Activated T-helper 1 cell treated with anti-CD3 and anti-CD28 coated beads, Interleukin-12 subunit alpha, Interleukin-12 subunit beta, Interleukin-2, Interleukin-4 antibody, amounts not matched to agents 30 ng/mL and 10 ng/mL and 1 ng/mL, durations not matched to agents 14 hours and 24 hours and 36 hours (primary cell): ENCODE results near the gene TIMP2. TPM values are rescaled to one million over a fixed set of nuclear protein-coding genes. Genes with fewer than 3 reads are reported as not detected.

Experiments used
- DNase-seq: peaks from one replicate; pipeline ENCODE4 v3.0.0; 2021; ENCODE audit warnings: low spot score
- H3K27ac Mint-ChIP-seq: one replicate; pipeline ENCODE4 v1.8.0; 2021; ENCODE audit warnings: mild to moderate bottlenecking, mixed read lengths
- H3K27me3 Mint-ChIP-seq: one replicate; pipeline ENCODE4 v1.8.0; 2022; ENCODE audit warnings: mild to moderate bottlenecking, moderate library complexity, mixed read lengths; ENCODE audit not compliant: insufficient read depth
- H3K36me3 Mint-ChIP-seq: one replicate; pipeline ENCODE4 v1.8.0; 2021; ENCODE audit warnings: low read depth, mixed read lengths
- H3K4me1 Mint-ChIP-seq: one replicate; pipeline ENCODE4 v1.8.0; 2021; ENCODE audit warnings: low read depth, mixed read lengths
- H3K4me3 Mint-ChIP-seq: one replicate; pipeline ENCODE4 v1.8.0; 2021; ENCODE audit warnings: mild to moderate bottlenecking, moderate library complexity, mixed read lengths
- H3K9me3 Mint-ChIP-seq: one replicate; pipeline ENCODE4 v1.8.0; 2021; ENCODE audit warnings: mixed read lengths
- intact Hi-C: fragments of 100-400 bp; cut with micrococcal nuclease; formaldehyde crosslinking; loops from one replicate; pipeline ENCODE4 v1.15.1; 2024
- total RNA-seq: library from RNA; stranded (reverse); gene quantifications from 2 replicates; pipeline ENCODE4 v1.2.3, GENCODE V29; 2022

The TIMP2 gene
- total RNA-seq, 1 donor from 2014 or later, result 1.1 TPM

- intact Hi-C loops, result loop anchor here (2.0 kb wide), 1 partner anchor 111 kb away; no protein-coding TSS in a partner anchor
- H3K4me1 Mint-ChIP-seq, result peaks cover 61% of the 10 kb centered on the region
- peaks cover 76% of the 10 kb centered on the region for H3K36me3 Mint-ChIP-seq
- peak overlapping the region; percentile 91 for H3K27ac Mint-ChIP-seq
- no peaks in the 10 kb centered on the region for H3K27me3 Mint-ChIP-seq
- DNase-seq, result no peak
- no peaks in the 10 kb centered on the region for H3K9me3 Mint-ChIP-seq
- H3K4me3 Mint-ChIP-seq, result peak overlapping the region; percentile 74
Observed at GRCh38 chr17:78819806-78820792, 105.1 kb downstream of the TIMP2 start.

- peak overlapping the region; percentile 91 for H3K27ac Mint-ChIP-seq
- no peaks in the 10 kb centered on the region for H3K27me3 Mint-ChIP-seq
- intact Hi-C loops, result loop anchor here (2.0 kb wide), 1 partner anchor 111 kb away; no protein-coding TSS in a partner anchor
- H3K4me1 Mint-ChIP-seq, result peaks cover 56% of the 10 kb centered on the region
- peak overlapping the region; percentile 74 for H3K4me3 Mint-ChIP-seq
- H3K9me3 Mint-ChIP-seq, result no peaks in the 10 kb centered on the region
- no peak for DNase-seq
- peaks cover 72% of the 10 kb centered on the region for H3K36me3 Mint-ChIP-seq
Observed at GRCh38 chr17:78819402-78819801, 105.8 kb downstream of the TIMP2 start.

- Mint-ChIP-seq H3K27ac (peak overlapping the region; percentile 91), H3K36me3 (peaks cover 74% of the 10 kb centered on the region), H3K27me3 (no peaks in the 10 kb centered on the region), H3K4me1 (peaks cover 53% of the 10 kb centered on the region), H3K9me3 (no peaks in the 10 kb centered on the region), H3K4me3 (peak overlapping the region; percentile 74)
- intact Hi-C loops, result loop anchor here (2.0 kb wide), 1 partner anchor 110 kb away; no protein-coding TSS in a partner anchor
- DNase-seq, result peak; percentile 64
Observed at GRCh38 chr17:78818932-78819331, 106.3 kb downstream of the TIMP2 start.

- H3K36me3 Mint-ChIP-seq, result peaks cover 73% of the 10 kb centered on the region
- intact Hi-C loops, result loop anchor here (2.0 kb wide), 1 partner anchor 109 kb away; no protein-coding TSS in a partner anchor
- DNase-seq, result no peak
- peaks cover 55% of the 10 kb centered on the region for H3K4me1 Mint-ChIP-seq
- H3K27me3 Mint-ChIP-seq, result no peaks in the 10 kb centered on the region
- H3K4me3 Mint-ChIP-seq, result peak overlapping the region; percentile 74
- no peaks in the 10 kb centered on the region for H3K9me3 Mint-ChIP-seq
- peak overlapping the region; percentile 91 for H3K27ac Mint-ChIP-seq
Observed at GRCh38 chr17:78818152-78818846, 106.9 kb downstream of the TIMP2 start.

GRCh38 chr17:78817123-78817522, 108.1 kb downstream of the TIMP2 start:
- Mint-ChIP-seq H3K9me3 (no peaks in the 10 kb centered on the region), H3K4me3 (peak overlapping the region; percentile 40), H3K27ac (peak overlapping the region; percentile 80), H3K4me1 (peaks cover 63% of the 10 kb centered on the region), H3K36me3 (peaks cover 73% of the 10 kb centered on the region), H3K27me3 (no peaks in the 10 kb centered on the region)
- intact Hi-C loops, result loop anchor here (1.0 to 2.0 kb wide), 4 partner anchors 12 to 69 kb away; partner anchors contain the start of genes CYTH1 and USP36
- peak; percentile 77 for DNase-seq

- no peak overlapping the region for H3K27ac Mint-ChIP-seq
- H3K9me3 Mint-ChIP-seq, result no peaks in the 10 kb centered on the region
- H3K27me3 Mint-ChIP-seq, result no peaks in the 10 kb centered on the region
- peaks cover 58% of the 10 kb centered on the region for H3K4me1 Mint-ChIP-seq
- H3K4me3 Mint-ChIP-seq, result no peak overlapping the region
- DNase-seq, result no peak
- intact Hi-C loops, result loop anchor here (2.0 kb wide), 1 partner anchor 33 kb away; the partner anchor contains the start of gene CYTH1
- H3K36me3 Mint-ChIP-seq, result peaks cover 73% of the 10 kb centered on the region
Observed at GRCh38 chr17:78815696-78816095, 109.5 kb downstream of the TIMP2 start.

GRCh38 chr17:78812855-78813254, 112.3 kb downstream of the TIMP2 start:
- Mint-ChIP-seq H3K4me1 (peaks cover 32% of the 10 kb centered on the region), H3K27ac (peak overlapping the region; percentile 23), H3K27me3 (no peaks in the 10 kb centered on the region), H3K4me3 (peak overlapping the region; percentile 45), H3K36me3 (peaks cover 69% of the 10 kb centered on the region), H3K9me3 (no peaks in the 10 kb centered on the region)
- intact Hi-C loops, result no loop called here
- no peak for DNase-seq

- H3K27ac Mint-ChIP-seq, result no peak overlapping the region
- intact Hi-C loops, result loop anchor here (5.0 kb wide), 1 partner anchor 34 kb away; the partner anchor contains the start of gene USP36
Observed at GRCh38 chr17:78808163-78808562, 117.0 kb downstream of the TIMP2 start.

GRCh38 chr17:78806451-78806850, 118.7 kb downstream of the TIMP2 start:
- Mint-ChIP-seq H3K4me1 (peaks cover 41% of the 10 kb centered on the region), H3K9me3 (no peaks in the 10 kb centered on the region), H3K36me3 (peaks cover 68% of the 10 kb centered on the region), H3K27ac (peak overlapping the region; percentile 79), H3K4me3 (peak overlapping the region; percentile 2), H3K27me3 (no peaks in the 10 kb centered on the region)
- intact Hi-C loops, result loop anchor here (5.0 kb wide), 1 partner anchor 36 kb away; the partner anchor contains the start of gene USP36
- DNase-seq, result no peak

More at GRCh38 chr17:78808163-78808562, 117.0 kb downstream of the TIMP2 start:
- no peaks in the 10 kb centered on the region for H3K9me3 Mint-ChIP-seq
- H3K4me3 Mint-ChIP-seq, result no peak overlapping the region
- peaks cover 70% of the 10 kb centered on the region for H3K36me3 Mint-ChIP-seq
- H3K4me1 Mint-ChIP-seq, result peaks cover 38% of the 10 kb centered on the region
- H3K27me3 Mint-ChIP-seq, result no peaks in the 10 kb centered on the region
- DNase-seq, result no peak

GRCh38 chr17:78805301-78805700, 119.9 kb downstream of the TIMP2 start:
- peak; percentile 60 for DNase-seq
- Mint-ChIP-seq H3K27ac (peak overlapping the region; percentile 79), H3K36me3 (peaks cover 67% of the 10 kb centered on the region), H3K27me3 (no peaks in the 10 kb centered on the region), H3K4me1 (peaks cover 47% of the 10 kb centered on the region), H3K9me3 (no peaks in the 10 kb centered on the region), H3K4me3 (no peak overlapping the region)
- intact Hi-C loops, result loop anchor here (1.0 to 5.0 kb wide), 4 partner anchors 12 to 56 kb away; partner anchors contain the start of genes CYTH1 and USP36

- peak overlapping the region; percentile 79 for H3K27ac Mint-ChIP-seq
- no peaks in the 10 kb centered on the region for H3K9me3 Mint-ChIP-seq
- H3K4me3 Mint-ChIP-seq, result no peak overlapping the region
- no peaks in the 10 kb centered on the region for H3K27me3 Mint-ChIP-seq
- H3K4me1 Mint-ChIP-seq, result peaks cover 51% of the 10 kb centered on the region
- DNase-seq, result no peak
- H3K36me3 Mint-ChIP-seq, result peaks cover 66% of the 10 kb centered on the region
- intact Hi-C loops, result loop anchor here (1.0 to 5.0 kb wide), 4 partner anchors 13 to 56 kb away; partner anchors contain the start of genes CYTH1 and USP36
Observed at GRCh38 chr17:78804777-78805176, 120.4 kb downstream of the TIMP2 start.

- intact Hi-C loops, result no loop called here
- H3K4me1 Mint-ChIP-seq, result peaks cover 65% of the 10 kb centered on the region
- peaks cover 74% of the 10 kb centered on the region for H3K36me3 Mint-ChIP-seq
Observed at GRCh38 chr17:78803186-78803845, 121.9 kb downstream of the TIMP2 start.

More at GRCh38 chr17:78803186-78803845, 121.9 kb downstream of the TIMP2 start:
- Mint-ChIP-seq H3K4me3 (peak overlapping the region; percentile 68), H3K27ac (peak overlapping the region; percentile 68), H3K27me3 (no peaks in the 10 kb centered on the region), H3K9me3 (no peaks in the 10 kb centered on the region)
- no peak for DNase-seq
